SU-DHL-6 (cell line): ENCODE data around the gene ASB13.

Source experiments
- H2AFZ ChIP-seq: fragments of 200-600 bp; sonication (generic); 2 replicates; pipeline ENCODE4 v1.6.1; 2014; ENCODE audit warnings: low read depth, mild to moderate bottlenecking, moderate library complexity, mixed read lengths, antibody characterized with exemption, low read length; ENCODE audit not compliant: severe bottlenecking
- H3F3A ChIP-seq: fragments of 200-600 bp; shearing (Covaris generic); 2 replicates; pipeline ENCODE4 v1.6.0; 2016; ENCODE audit warnings: antibody characterized with exemption, mild to moderate bottlenecking; ENCODE audit not compliant: insufficient read depth
- H3K27ac ChIP-seq: fragments of 200-600 bp; sonication (generic); 2 replicates; pipeline ENCODE4 v1.5.1; 2016; ENCODE audit warnings: low read depth, mild to moderate bottlenecking, low read length, moderate library complexity, mixed read lengths
- H3K27me3 ChIP-seq: fragments of 200-600 bp; sonication (generic), shearing (Covaris generic); 2 replicates; pipeline ENCODE4 v1.6.0; 2014; ENCODE audit warnings: mild to moderate bottlenecking, low read length
- H3K36me3 ChIP-seq: fragments of 200-600 bp; sonication (generic); 2 replicates; pipeline ENCODE4 v1.6.1; 2014; ENCODE audit warnings: mild to moderate bottlenecking, low read length, mixed read lengths
- H3K4me2 ChIP-seq: fragments of 300-600, 200-600 bp; shearing (Covaris generic), sonication (generic); 2 replicates; pipeline ENCODE4 v1.6.0; 2014; ENCODE audit warnings: low read length, low read depth, mild to moderate bottlenecking; ENCODE audit not compliant: poor library complexity, severe bottlenecking
- H3K4me3 ChIP-seq: fragments of 200-600 bp; sonication (generic); 2 replicates; pipeline ENCODE4 v1.5.1; 2014; ENCODE audit warnings: antibody characterized with exemption, low read length, mild to moderate bottlenecking, mixed read lengths; ENCODE audit not compliant: insufficient read depth, poor library complexity, severe bottlenecking
- H3K79me2 ChIP-seq: fragments of 200-600 bp; sonication (generic); 2 replicates; pipeline ENCODE4 v1.6.1; 2014; ENCODE audit warnings: mild to moderate bottlenecking, low read length, moderate library complexity; ENCODE audit not compliant: insufficient read depth
- H3K9ac ChIP-seq: fragments of 200-600 bp; sonication (generic); 2 replicates; pipeline ENCODE4 v1.7.0; 2014; ENCODE audit warnings: mild to moderate bottlenecking, low read length
- H3K9me2 ChIP-seq: fragments of 200-600 bp; sonication (generic); replicated peaks from 2 replicates; pipeline ENCODE4 v1.6.1; 2014; ENCODE audit warnings: low read length; ENCODE audit not compliant: insufficient read depth
- H3K9me3 ChIP-seq: fragments of 200-600 bp; sonication (generic); 2 replicates; pipeline ENCODE4 v1.6.1; 2014; ENCODE audit warnings: low read length, mixed read lengths; ENCODE audit not compliant: insufficient read depth
- H4K20me1 ChIP-seq: fragments of 200-600 bp; sonication (generic); 2 replicates; pipeline ENCODE4 v1.6.1; 2014; ENCODE audit warnings: low read depth, mild to moderate bottlenecking, antibody characterized with exemption, low read length, moderate library complexity, mixed read lengths
- CTCF ChIP-seq: fragments of 200-600 bp; sonication (generic); IDR thresholded peaks from one replicate; pipeline ENCODE4 v1.5.1; 2017; ENCODE audit warnings: antibody characterized with exemption, mild to moderate bottlenecking, low read length, moderate library complexity; ENCODE audit not compliant: insufficient read depth, poor library complexity, severe bottlenecking
- EZH2phosphoT487 ChIP-seq: fragments of 200-600 bp; sonication (generic), shearing (Covaris generic); conservative IDR thresholded peaks from 2 replicates; pipeline ENCODE4 v1.6.1; 2018; ENCODE audit warnings: mild to moderate bottlenecking, antibody characterized with exemption, low read length, moderate library complexity, mixed read lengths

The ASB13 gene

GRCh38 chr10:5603848-5604170, 62.6 kb downstream of the ASB13 start:
- Histone ChIP-seq H3K9me2 (no peaks in the 10 kb centered on the region), H2AFZ (no peak overlapping the region), H3K79me2 (no peaks in the 10 kb centered on the region), H3K4me3 (no peak overlapping the region), H4K20me1 (no peaks in the 10 kb centered on the region), H3F3A (no peaks in the 10 kb centered on the region), H3K27me3 (no peaks in the 10 kb centered on the region), H3K4me2 (no peak overlapping the region), H3K9me3 (no peaks in the 10 kb centered on the region), H3K9ac (no peak overlapping the region), H3K36me3 (no peaks in the 10 kb centered on the region), H3K27ac (no peak overlapping the region)
- TF ChIP-seq CTCF (no peak), EZH2phosphoT487 (no peak)

DNA sequence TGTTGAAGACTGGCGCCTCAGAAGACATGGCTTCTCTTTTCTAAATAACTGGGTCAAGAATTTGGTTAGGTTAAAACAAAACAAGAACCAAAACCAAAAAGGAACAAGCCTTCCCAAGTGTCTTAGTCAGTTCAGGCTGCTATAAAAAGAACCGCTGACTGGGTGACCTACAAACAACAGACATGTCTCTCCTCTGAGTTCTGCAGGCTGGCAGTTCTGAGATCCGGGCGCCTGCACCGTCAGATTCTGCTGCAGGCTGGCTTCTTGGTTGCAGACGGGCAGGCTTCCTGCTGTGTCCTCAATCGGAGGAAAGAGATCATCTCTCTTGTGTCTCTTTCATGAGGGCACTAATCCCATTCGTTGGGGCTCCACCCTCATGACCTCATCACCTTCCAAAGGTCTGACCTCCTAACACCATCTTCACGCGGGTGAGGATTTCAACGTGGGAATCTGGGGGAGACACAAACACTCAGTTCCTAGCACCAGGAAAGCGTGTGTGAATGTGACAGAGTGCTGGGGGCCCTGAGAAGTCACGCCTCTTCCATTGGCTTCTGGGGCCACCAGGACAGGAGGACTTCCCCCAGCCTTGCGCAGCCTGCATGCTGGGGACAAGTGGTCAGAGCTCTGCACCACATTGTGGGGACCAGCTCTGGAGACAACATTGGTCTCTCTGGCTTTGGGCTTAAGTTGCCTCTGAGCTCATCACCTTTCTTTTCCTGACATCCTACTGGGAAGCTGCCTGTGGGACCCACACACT, 63.1 kb downstream of the ASB13 start:
- no peaks in the 10 kb centered on the region for H3F3A ChIP-seq
- no peaks in the 10 kb centered on the region for H3K9me3 ChIP-seq
- no peaks in the 10 kb centered on the region for H3K27me3 ChIP-seq
- no peak overlapping the region for H3K27ac ChIP-seq
- H3K4me2 ChIP-seq, result no peak overlapping the region
- no peak overlapping the region for H3K9ac ChIP-seq
- H3K4me3 ChIP-seq, result no peak overlapping the region
- no peak for TF ChIP-seq EZH2phosphoT487
- TF ChIP-seq CTCF, result no peak
- H3K9me2 ChIP-seq, result no peaks in the 10 kb centered on the region
- no peak overlapping the region for H2AFZ ChIP-seq
- H4K20me1 ChIP-seq, result no peaks in the 10 kb centered on the region
- H3K79me2 ChIP-seq, result no peaks in the 10 kb centered on the region
- H3K36me3 ChIP-seq, result no peaks in the 10 kb centered on the region

GRCh38 chr10:5601826-5602495, 64.4 kb downstream of the ASB13 start:
- no peaks in the 10 kb centered on the region for H3F3A ChIP-seq
- H3K9ac ChIP-seq, result no peak overlapping the region
- H4K20me1 ChIP-seq, result no peaks in the 10 kb centered on the region
- TF ChIP-seq CTCF (no peak), EZH2phosphoT487 (no peak)
- H3K9me2 ChIP-seq, result no peaks in the 10 kb centered on the region
- no peak overlapping the region for H3K27ac ChIP-seq
- no peaks in the 10 kb centered on the region for H3K9me3 ChIP-seq
- no peak overlapping the region for H2AFZ ChIP-seq
- H3K79me2 ChIP-seq, result no peaks in the 10 kb centered on the region
- H3K4me3 ChIP-seq, result no peak overlapping the region
- H3K4me2 ChIP-seq, result no peak overlapping the region
- no peaks in the 10 kb centered on the region for H3K27me3 ChIP-seq
- H3K36me3 ChIP-seq, result no peaks in the 10 kb centered on the region
